ENCODE results near the gene MTRF1.

GRCh38 chr13:41222259-41222852 is 41.0 kb downstream of the MTRF1 start:
- TF ChIP-seq CTCF (IDR thresholded peaks at IDR 0.05), result peak; percentile 72 to 74
- no peak for TF ChIP-seq EP300 (IDR thresholded peaks at IDR 0.05)
- no peak for TF ChIP-seq POLR2AphosphoS5 (IDR thresholded peaks at IDR 0.05)

Data from suprapubic skin (tissue), 4 donors.